GM18867 (cell line): ENCODE results near the gene CEACAM8.
"Not testable (repeated sequence)": the region's sequence is repeated elsewhere in the genome, so short reads cannot be mapped to it uniquely, and the experiment has no call there.

Source experiments
- ATAC-seq: cut with Tn5 transposase; IDR thresholded peaks from one replicate; pipeline ENCODE4 v1.9.1; 2021; ENCODE audit warnings: mild to moderate bottlenecking, moderate library complexity; ENCODE audit not compliant: unreplicated experiment

Gene CEACAM8

DNA sequence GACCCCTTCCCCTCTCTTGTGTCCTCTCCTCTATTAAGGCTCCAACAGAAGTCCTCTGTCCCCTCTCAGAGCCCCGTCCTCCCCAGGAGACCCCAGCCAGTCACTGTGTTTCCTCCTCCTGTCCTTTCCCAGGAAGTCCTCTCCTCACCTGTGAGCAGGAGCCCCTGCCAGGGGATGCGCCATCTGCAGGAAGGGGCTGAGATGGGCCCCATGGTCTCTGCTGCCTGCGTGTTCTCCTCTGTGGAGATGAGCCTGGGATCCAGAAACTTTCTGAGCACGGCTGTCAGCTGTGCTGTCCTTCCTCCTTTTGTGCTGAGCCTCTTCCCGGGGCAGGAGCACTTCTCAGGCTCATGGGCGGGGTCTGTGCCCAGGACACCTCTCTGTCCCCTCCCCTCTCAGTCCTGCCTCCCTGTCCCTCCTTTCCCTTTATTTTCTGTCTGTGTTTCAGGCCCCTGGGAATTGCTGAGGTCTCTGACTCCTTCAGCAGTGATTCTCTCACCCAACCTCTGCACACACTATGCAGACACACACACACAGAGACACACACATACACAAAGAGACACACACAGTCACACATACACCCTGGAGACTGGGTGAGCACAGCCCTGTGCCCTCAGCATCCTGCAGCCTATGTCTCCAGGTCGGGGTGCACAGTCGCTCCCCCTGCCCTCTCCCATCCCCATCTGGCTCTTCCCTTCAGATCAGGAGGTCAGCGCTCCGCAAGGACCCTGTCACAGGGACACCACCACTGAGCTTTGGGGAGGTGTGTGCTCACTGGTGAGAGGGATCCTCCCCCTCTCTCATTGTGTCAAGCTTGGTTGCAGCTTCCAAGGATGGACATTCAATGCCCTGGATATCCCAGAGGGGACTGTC, at the start of gene CEACAM8:
Gene CEACAM8 (minus strand): TSS at position 308 of the 873 bp plus-strand sequence. CDS start 96 bp downstream, at position 212.
- ATAC-seq, result no peak

DNA sequence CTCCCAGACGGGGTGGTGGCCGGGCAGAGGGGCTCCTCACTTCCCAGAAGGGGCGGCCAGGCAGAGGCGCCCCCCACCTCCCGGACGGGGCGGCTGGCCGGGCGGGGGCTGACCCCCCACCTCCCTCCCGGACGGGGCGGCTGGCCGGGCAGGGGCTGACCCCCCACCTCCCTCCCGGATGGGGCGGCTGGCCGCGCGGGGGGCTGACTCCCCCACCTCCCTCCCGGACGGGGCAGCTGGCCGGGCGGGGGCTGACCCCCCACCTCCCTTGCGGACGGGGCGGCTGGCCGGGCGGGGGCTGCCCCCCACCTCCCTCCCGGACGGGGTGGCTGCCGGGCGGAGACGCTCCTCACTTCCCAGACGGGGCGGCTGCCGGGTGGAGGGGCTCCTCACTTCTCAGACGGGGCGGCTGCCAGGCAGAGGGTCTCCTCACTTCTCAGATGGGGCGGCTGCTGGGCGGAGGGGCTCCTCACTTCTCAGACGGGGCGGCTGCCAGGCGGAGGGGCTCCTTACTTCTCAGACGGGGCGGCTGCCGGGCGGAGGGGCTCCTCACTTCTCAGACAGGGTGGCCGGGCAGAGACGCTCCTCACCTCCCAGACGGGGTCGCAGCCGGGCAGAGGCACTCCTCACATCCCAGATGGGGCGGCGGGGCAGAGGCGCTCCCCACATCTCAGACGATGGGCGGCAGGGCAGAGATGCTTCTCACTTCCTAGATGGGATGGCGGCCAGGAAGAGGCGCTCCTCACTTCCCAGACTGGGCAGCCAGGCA, 44.8 kb upstream of the CEACAM8 start:
- ATAC-seq, result not testable (repeated sequence)

DNA sequence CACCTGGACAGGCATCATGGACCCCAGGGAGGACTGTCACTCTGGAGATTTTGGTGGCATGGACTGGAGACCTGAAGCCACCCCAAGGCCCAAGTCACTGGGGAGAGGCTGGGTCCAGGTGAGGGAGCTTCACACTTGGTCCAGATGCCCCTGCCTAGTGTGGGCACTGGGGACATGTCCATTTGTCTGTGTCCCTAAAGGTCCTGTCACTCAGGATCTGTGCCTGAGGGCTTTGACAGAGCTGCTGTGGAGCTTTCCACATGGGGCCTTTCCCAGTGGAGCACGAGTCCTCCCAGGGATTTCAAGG, 40.5 kb upstream of the CEACAM8 start:
- no peak for ATAC-seq

DNA sequence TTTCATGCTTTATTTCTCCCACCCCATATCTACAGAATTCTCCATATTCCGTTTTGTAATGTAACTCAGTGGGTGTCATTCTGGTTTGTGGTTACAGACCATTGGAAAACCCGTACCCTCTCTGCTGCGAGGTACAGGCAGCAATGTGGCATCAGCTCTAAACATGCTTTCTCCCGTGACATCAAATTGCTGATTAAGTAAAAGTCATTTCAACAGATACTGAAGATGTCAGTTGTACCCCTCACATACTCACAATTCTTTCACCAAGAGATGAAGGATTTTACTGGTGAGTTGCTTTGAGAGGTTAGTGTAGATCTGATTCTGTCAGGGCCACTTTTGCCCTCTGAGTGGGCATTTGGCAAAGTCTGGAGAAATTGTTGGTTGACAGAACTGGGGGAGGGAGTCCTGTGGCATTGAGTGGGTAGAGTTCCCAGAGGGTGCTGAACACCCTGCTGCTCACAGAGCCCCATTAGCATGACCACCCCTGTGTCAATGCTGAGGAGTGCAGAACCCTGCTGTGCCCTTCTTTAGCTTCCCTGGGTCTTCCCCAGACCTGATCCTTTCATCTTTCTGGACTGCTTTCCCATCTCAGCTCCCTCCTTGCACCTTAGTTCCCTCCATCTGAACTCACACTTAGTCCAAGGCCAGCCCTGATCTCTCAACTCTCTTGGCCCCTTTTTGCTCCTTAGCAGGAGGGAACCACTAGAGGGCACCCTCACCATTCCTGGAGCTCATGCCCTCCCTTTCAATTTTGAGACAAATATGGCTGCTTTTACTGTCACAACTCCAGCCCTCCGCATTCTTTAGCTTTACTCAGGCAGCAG, 39.9 kb upstream of the CEACAM8 start:
- no peak for ATAC-seq

DNA sequence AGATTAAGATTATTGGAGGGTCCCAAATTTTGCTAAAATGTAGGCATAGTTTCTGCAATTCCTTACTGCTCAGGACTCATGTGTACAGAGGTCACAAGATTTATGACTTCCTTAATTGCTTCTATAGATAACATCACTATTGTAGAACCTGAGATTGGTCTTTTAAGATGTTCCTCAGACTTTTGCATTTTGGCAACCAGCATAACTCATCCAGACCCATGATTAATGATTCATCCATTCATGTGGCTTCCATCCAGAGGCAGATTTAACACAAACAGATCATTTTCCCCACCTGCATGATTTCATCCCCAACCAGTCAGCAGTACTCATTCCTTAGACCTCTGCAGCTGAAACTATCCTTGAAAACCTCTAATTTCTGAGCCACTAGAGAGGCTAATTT, 34.5 kb upstream of the CEACAM8 start:
- ATAC-seq, result no peak

DNA sequence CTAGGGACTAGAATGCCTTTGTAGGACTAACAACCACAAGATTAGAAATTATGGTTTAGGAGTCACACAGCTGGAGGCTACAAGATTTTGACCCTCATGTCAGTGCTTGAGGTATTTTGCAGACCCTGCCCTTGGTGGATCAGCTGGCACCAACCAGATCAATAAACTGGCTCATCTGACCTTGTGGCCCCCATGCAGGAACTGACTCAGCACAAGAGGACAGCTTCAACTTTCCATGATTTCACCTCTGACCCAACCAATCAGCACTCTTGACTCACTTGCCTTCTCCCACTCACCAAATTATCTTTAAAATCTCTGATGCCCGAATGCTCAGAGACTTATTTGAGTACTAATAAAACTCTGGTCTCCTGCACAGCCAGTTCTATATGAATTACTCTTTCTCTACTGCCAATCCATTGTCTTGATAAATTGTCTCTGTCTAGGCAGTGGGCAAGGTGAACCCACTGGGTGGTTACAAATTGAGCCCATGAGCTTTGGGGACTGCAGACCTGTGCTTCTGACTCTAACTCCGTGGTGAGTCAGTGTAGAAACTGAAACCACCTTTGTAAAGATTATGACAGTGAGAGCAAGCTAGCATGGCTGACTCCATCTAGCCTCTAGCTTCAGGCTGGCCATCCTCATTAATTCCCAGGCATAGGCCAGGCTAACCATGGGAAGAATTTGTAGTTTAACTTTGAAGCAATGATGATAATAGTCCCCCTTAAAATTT, 33.9 kb upstream of the CEACAM8 start:
- no peak for ATAC-seq

DNA sequence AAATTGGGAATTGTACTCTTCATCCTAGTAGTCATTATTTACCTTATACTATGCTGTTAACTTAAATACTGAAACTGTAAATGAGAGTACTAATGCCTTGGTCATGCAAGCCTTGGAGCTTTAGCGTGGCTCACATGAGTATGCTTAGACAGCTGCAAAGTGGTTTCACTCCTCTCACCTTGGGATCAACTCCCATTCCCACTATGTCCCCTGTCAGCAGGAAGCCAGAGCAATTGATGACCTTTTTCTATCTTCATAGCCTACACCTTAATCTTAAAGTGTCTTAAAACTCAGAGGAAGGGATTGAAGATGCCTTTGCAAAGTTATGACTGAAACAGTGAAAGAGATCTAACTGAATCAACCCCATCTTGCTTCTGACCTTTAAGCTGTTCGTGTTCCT, 33.2 kb upstream of the CEACAM8 start:
- no peak for ATAC-seq

DNA sequence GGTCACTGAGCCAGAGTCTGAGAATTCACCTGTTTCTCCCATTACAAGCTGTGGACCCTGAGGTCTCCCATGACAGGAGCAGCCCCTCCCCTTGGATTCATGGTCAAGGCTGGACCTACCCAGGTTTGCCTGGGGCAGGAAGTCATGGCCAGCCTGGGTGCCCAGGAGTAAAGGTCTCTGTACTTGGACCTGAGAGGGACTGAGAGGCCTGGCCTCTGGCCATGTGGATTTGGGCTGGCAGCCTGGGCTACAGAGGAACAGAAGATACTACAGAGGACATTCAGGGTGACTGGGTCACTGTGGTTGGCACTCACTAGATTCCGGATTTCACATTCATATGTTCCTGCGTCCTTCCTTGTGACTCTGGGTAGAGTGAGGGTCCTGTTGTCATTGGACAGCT, 31.5 kb upstream of the CEACAM8 start:
- ATAC-seq, result no peak

DNA sequence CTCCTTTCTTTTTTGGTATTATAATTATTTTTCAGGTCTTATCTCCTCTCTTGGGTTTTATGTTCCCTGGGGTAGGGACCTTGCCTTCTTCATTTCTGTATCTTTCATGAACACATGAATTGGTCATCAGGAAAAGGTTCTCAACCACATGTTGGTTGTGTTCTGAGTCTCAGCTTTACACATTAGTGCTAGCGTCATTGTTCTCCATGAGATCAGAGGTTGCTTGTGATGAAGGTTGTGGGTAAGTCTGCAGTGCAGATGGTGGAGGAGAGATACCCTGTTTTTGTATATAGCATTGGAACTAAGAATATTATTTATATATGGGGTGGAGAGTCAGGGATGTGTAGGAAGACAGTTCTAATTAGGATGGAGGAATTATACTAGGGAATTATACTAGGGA, 24.5 kb upstream of the CEACAM8 start:
- ATAC-seq, result no peak

DNA sequence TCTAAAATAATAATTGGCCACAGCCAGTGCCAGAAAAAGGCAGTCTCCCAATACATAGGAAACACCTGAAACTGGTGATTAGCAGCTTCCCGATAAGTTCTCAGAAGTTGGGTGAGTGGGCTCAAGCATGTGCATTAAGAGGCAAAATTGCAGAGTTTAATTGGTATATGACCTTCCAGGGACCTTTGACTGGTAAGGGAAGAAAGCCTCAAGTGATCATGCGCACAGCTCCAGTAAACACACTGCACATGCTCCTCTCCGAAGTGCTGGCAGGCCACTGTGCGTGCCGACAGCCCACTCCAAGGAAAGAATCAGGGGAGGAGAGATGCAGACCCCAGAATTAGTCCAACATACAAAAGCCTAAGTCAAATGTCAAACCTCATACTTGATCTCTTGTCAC, 18.9 kb upstream of the CEACAM8 start:
- ATAC-seq, result no peak

DNA sequence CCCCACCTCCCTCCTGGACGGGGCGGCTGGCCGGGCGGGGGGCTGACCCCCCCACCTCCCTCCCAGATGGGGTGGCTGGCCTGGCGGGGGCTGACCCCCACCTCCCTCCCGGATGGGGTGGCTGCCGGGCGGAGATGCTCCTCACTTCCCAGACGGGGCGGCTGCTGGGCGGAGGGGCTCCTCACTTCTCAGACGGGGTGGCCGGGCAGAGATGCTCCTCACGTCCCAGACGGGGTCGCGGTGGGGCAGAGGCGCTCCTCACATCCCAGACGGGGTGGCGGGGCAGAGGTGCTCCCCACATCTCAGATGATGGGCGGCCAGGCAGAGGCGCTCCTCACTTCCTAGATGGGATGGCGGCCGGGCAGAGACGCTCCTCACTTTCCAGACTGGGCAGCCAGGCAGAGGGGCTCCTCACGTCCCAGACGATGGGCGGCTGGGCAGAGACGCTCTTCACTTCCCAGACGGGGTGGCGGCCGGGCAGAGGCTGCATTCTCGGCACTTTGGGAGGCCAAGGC, 15.7 kb upstream of the CEACAM8 start:
- ATAC-seq, result not testable (repeated sequence)

DNA sequence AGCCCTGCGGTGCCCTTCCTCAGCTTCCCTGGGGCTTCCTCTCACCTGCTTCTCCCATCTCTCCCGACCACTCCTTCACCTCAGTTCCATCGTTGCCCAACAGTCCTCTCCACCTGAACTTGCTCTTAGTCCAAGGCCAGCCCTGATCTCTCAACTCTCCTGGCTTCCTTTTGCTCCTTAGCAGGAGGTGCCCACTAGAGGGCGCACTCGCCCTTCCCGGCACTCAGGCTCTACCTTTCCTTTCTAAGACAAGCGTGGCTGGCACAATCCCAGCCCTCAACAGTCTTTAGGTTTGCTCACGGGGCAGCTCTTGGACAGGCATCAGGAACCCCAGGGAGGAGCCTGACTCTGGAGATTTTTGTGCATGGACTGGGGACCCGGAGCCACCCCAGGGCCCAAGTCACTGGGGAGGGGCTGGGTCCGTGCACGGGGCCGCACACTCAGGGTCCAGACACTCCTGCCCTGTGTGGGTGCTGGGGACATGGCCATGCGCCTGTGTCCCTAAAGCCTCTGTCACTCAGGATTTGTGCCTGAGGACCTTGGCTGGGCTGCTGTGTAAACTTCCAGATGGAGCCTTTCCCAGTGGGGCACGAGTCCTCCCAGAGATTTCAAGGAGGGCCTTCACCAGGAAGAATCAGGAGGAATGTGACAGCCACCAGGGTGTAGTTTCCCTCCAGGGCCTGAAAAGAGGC, 12.1 kb upstream of the CEACAM8 start:
- ATAC-seq, result no peak

DNA sequence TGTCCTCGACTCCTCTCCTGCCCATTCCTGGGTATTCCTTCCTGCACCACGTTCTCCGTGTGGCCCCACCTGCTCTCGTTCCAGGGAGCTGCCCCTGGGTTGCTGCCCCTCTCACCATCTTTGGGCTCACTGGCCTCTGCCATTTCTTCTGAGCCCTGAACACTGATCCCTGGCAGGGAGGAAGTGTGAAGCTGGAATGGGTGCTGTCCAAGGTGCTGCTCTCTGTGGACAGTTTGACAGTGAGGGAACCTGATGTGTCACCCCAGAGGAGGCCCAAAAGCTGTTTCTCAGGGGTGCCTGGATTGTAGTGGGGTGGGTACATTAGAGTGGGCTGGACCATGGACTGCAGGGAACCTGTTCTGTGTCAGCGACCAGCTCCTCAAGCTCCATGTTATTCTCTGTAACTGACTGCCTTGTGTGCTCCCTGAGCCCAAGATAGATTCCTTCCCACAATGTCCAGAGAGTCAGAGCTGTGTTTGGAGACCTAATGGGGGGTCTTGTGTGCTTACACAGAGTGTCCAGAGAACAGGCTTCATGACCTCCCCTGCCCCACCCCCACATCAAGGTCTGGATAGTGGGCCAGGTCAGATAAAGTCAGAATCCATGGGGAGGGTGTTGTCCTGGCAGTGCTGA, 7.2 kb upstream of the CEACAM8 start:
- ATAC-seq, result no peak

DNA sequence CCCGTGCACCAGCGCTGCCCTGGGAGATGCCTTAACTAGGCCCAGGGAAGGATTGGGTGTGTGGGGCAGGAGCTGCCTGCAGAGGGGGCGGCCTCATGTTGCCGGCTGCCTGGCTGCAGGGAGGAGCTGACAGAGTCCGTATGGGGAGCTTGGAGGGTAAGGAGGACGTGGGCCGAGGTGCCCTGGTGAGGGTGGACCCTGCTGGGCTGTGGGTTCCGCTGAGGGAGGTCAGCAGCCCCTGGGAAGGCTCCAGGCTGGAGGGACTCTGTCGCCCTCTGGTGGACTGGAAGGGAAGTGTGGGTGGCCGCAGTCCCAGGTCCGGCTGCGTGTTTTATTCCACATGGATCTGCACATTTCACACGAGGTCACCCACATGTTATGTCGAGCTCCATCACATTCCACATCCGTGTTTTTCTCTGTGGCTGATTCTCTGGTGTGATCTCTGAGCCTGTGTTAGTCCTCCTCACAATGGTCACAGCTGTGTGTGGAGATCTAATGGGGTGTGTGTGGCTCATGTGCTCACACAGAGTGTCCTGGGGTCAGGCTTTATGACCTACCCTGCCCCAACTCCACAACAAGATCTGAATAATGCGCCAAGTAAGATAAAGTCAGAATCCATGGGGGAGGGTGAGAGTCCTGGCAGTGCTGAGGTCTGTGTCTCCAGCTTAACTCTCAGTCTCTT, 1.8 kb upstream of the CEACAM8 start:
- ATAC-seq, result no peak

DNA sequence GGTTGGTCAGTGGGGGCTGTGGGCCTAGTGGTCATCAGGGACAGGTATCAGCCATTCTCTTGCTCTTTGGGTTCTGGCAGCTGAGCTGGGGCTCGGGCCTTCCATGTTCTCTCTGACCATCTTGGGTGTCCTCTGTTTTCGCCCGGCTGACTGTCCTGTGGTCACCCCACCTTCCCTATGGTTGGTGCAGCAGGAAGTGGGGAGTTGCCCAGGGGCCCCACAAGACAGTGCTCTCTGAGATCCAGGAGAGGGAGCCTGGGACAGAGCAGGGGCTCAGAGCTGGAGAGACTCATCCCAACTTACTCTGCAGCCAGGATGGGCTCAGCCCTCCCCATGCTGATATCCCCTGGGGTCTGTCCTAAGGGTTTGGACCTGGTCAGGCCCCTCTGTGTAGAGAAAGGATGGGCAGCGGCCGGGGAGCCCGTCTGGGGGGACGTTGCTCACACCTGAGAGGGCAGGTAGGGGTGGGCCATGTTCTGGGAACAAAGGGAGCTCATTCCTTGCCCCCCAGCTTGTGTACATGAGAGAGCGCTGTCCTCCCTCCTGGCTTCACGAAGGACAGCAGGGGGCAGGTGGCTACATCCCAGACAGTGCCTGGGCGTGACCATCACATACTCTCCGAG, 937 bp upstream of the CEACAM8 start:
- no peak for ATAC-seq

DNA sequence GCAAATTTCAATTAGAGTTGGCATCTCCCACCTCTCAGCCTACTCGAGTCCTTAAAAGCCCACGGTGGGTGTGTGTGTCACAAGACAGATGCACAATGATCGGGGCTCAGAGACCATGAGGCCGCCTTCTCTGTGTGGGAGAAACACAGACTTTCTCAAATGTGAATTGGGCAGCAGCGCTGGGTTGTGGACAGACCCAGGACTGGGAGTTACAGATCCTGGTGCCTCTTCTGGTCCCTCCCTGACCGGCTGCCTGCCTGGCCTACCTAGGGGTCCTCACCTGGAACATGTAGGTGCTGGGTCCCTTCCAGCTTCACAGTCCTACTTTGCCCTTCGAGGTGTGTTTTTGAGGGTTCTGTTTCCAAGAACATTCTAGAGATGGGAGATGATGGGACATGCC, 4.9 kb downstream of the CEACAM8 start:
- no peak for ATAC-seq

DNA sequence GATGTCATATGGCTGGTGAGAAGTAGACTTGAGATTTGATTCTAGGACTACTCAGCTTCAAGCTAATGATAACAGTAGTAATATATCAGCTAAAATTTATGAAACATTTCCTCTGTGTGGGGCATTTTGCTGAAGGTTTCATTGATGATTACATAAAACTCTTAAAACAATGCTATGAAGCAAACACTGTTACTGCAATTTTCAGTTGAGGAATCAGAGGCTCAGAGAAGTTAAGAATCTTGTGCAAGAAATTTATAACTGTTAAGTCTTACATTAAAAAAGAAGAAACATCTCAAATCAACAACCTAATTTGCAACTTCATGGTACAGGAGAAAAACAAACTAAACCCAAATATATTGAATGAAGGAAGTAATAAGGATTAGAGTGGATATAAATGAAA, 10.3 kb downstream of the CEACAM8 start:
- no peak for ATAC-seq

DNA sequence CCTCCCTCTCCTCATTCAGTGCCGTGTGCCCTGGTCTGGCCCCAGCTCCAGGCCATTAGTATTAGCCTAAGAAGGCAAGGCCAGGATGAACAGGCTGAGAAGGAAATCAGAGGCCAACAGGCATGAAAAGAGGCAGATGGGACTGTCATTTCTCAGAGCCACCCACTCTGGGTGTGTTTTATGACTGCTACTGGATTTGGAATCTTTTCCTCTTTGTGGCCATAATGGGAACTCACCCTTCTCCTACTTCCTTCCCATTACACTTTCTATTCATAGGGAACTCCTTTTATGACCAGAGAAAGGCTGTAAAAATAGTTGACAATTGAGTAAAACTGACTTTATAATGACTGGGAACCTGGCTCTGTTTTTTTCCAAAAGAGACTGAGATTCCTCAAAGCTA, 17.7 kb downstream of the CEACAM8 start:
- ATAC-seq, result no peak

DNA sequence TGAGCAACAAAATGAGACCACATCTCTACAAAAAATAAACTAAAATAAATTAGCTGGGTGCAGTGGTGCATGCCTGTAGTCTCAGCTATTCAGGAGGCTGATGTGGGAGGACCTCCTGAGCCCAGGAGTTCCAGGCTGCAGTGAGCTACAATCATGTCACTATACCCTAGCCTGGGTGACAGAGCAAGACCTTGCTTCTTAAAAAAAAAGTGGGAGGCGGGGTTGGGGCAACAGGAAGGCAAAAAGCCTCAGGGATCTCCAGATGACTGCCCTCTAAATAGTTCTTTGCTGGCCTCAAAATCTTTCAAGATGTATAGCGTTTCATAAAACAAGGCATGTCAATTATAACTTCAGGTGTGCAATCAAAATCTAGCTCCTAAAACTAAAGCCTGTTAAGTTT, 18.5 kb downstream of the CEACAM8 start:
- no peak for ATAC-seq
